ENCODE data around the gene TMCC1. TPM values are rescaled to one million over a fixed set of nuclear protein-coding genes. Genes with fewer than 3 reads are reported as not detected.

TMCC1 gene
- total and polyA plus RNA-seq, 4 experiments from 2014 or later = 5.1 to 39.3 (median 21.3) TPM

DNA sequence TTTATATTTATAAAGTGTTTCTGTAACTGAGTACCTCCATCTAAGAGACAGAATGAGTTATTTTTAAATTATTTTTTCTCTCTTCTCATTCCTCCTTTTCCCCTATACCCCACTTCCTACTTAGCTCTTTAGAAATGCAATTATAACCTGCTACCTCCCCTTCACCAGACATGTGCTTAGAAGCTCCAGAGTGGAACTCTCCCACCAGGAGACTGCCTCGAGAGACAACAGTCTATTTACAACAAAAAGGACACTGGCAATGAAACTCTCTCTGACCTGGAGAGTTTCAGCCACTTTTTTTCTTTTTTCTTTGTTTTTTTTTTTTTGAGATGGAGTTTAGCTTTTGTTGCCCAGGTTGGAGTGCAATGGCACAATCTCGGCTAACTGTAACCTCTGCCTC, 177.7 kb downstream of the TMCC1 start:
- Mint-ChIP-seq H3K4me3 (no peak overlapping the region), H3K9me3 (no peaks in the 10 kb centered on the region), H3K36me3 (peaks cover 0 to under 1% of the 10 kb centered on the region in 2 donors), H3K27me3 (no peaks in the 10 kb centered on the region), H3K4me1 (peaks cover 1 to 6% (median 4%) of the 10 kb centered on the region in 4 donors), H3K27ac (peak overlapping the region in 1 of 7 donors; percentile 52)
- CTCF ChIA-PET (ENCODE audit: partially characterized antibody) = no interaction called here
- H3K27ac ChIP-seq (ENCODE audit: low read depth, low read length) = no peak overlapping the region
- no peaks in the 10 kb centered on the region for H3K36me3 ChIP-seq (ENCODE audit: insufficient read depth, low read length)
- no peaks in the 10 kb centered on the region for H3K4me1 ChIP-seq (ENCODE audit: insufficient read depth, low read length)
- intact Hi-C loops (cut with micrococcal nuclease) = no loop called here
- DNase-seq = no peak
- no peaks in the 10 kb centered on the region for H3K9me3 ChIP-seq (ENCODE audit: control insufficient read depth in 1 of 2, low read length in 2 of 2)
- POLR2A ChIA-PET (ENCODE audit: partially characterized antibody) = no interaction called here
- H3K4me3 ChIP-seq (ENCODE audit: low read length in 2 of 2) = no peak overlapping the region
- H3K27me3 ChIP-seq (ENCODE audit: insufficient read depth, low read length) = no peaks in the 10 kb centered on the region

DNA sequence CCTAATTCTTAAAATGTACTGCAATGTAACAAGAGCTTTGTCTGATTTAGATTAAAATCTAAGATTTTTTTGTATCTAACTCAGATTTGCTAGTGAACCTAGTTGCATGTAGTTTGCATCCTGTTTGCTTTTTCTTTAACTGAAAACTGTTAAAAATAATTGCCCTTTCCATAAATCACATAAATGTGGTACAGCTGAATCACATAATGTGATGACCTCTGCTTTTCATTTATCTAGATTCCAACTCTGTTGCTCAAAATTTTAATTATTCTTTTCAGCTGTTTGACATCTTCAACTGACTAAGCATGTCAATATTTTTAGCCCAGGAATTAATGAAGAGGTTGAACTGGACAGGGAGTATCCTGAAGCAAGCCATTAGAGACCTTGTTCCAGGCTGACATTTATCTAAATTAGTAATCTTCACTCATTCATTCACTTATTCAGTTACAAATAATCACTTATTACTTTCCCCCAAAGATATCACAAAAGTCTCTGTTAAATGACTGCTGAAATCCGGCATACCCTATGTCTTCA, 185.1 kb downstream of the TMCC1 start:
- Mint-ChIP-seq H3K4me3 (no peak overlapping the region), H3K36me3 (peaks cover 4 to 12% of the 10 kb centered on the region in 2 donors), H3K27me3 (no peaks in the 10 kb centered on the region), H3K9me3 (no peaks in the 10 kb centered on the region), H3K27ac (no peak overlapping the region), H3K4me1 (no peaks in the 10 kb centered on the region)
- no peaks in the 10 kb centered on the region for H3K27me3 ChIP-seq (ENCODE audit: insufficient read depth, low read length)
- intact Hi-C loops (cut with micrococcal nuclease) = no loop called here
- DNase-seq = no peak
- H3K4me3 ChIP-seq (ENCODE audit: low read length in 2 of 2) = no peak overlapping the region
- H3K36me3 ChIP-seq (ENCODE audit: insufficient read depth, low read length) = no peaks in the 10 kb centered on the region
- no peaks in the 10 kb centered on the region for H3K4me1 ChIP-seq (ENCODE audit: insufficient read depth, low read length)
- ChIA-PET POLR2A (ENCODE audit: partially characterized antibody) (no interaction called here), CTCF (ENCODE audit: partially characterized antibody) (no interaction called here)
- no peaks in the 10 kb centered on the region for H3K9me3 ChIP-seq (ENCODE audit: control insufficient read depth in 1 of 2, low read length in 2 of 2)
- H3K27ac ChIP-seq (ENCODE audit: low read depth, low read length) = no peak overlapping the region

DNA sequence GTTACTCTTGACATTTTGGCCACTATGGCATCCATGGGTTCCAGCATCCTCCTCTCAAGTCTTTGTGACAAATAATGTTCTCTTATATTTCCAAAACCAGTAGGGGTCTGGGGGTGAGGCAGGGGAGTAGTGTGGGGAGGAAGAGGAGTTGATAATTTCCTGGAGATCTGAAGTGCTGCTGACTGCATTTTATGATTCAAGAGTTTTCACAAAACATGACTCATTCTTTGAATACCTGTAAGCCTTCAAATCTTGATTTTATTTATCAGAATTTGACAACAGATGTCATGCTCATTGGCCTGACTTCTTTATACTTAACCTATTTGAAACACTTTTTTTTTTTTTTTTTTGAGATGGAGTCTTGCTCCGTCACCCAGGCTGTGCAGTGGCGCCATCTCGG, 188.2 kb downstream of the TMCC1 start:
- Mint-ChIP-seq H3K27me3 (no peaks in the 10 kb centered on the region), H3K27ac (no peak overlapping the region), H3K9me3 (no peaks in the 10 kb centered on the region), H3K4me1 (no peaks in the 10 kb centered on the region), H3K36me3 (peaks cover 4 to 8% of the 10 kb centered on the region in 2 donors), H3K4me3 (no peak overlapping the region)
- no peak for DNase-seq
- Histone ChIP-seq H3K4me3 (ENCODE audit: low read length in 2 of 2) (no peak overlapping the region), H3K4me1 (ENCODE audit: insufficient read depth, low read length) (no peaks in the 10 kb centered on the region), H3K27ac (ENCODE audit: low read depth, low read length) (no peak overlapping the region), H3K9me3 (ENCODE audit: control insufficient read depth in 1 of 2, low read length in 2 of 2) (no peaks in the 10 kb centered on the region), H3K27me3 (ENCODE audit: insufficient read depth, low read length) (no peaks in the 10 kb centered on the region), H3K36me3 (ENCODE audit: insufficient read depth, low read length) (no peaks in the 10 kb centered on the region)
- ChIA-PET POLR2A (ENCODE audit: partially characterized antibody) (no interaction called here), CTCF (ENCODE audit: partially characterized antibody) (no interaction called here)
- intact Hi-C loops (cut with micrococcal nuclease) = no loop called here

DNA sequence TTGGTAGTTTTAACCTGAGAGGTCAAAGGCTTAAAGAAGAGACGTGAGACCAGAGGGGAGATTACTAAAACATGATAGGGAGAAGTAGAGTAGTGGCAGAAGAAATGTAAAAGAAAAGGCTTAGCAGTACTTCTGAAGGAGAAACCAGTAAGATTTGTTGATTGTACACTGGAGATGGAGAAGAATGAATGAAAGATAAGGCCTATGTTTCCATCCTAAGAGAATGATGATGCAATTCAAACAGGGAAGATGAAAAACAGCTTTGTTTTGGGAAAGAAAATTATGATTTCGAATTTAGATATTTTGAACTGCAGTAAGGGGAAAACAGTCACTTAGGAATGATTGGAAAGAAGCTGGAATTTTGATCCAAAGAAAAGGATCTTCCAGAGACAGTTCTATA, 189.6 kb downstream of the TMCC1 start:
- Histone ChIP-seq H3K9me3 (ENCODE audit: control insufficient read depth in 1 of 2, low read length in 2 of 2) (no peaks in the 10 kb centered on the region), H3K27me3 (ENCODE audit: insufficient read depth, low read length) (no peaks in the 10 kb centered on the region), H3K4me1 (ENCODE audit: insufficient read depth, low read length) (no peaks in the 10 kb centered on the region), H3K27ac (ENCODE audit: low read depth, low read length) (no peak overlapping the region), H3K36me3 (ENCODE audit: insufficient read depth, low read length) (no peaks in the 10 kb centered on the region), H3K4me3 (ENCODE audit: low read length in 2 of 2) (no peak overlapping the region)
- Mint-ChIP-seq H3K27me3 (no peaks in the 10 kb centered on the region), H3K9me3 (no peaks in the 10 kb centered on the region), H3K4me1 (no peaks in the 10 kb centered on the region), H3K36me3 (peaks cover 1 to 8% of the 10 kb centered on the region in 2 donors), H3K4me3 (no peak overlapping the region), H3K27ac (no peak overlapping the region)
- no peak for DNase-seq
- CTCF ChIA-PET (ENCODE audit: partially characterized antibody) = interaction anchor here (1.0 kb wide), 1 partner anchor 12 kb away, joined by 3 read pairs; no protein-coding TSS in a partner anchor
- intact Hi-C loops (cut with micrococcal nuclease) = no loop called here
- POLR2A ChIA-PET (ENCODE audit: partially characterized antibody) = interaction anchor here (1.0 kb wide), 1 partner anchor 39 kb away, joined by 4 read pairs; no protein-coding TSS in a partner anchor

DNA sequence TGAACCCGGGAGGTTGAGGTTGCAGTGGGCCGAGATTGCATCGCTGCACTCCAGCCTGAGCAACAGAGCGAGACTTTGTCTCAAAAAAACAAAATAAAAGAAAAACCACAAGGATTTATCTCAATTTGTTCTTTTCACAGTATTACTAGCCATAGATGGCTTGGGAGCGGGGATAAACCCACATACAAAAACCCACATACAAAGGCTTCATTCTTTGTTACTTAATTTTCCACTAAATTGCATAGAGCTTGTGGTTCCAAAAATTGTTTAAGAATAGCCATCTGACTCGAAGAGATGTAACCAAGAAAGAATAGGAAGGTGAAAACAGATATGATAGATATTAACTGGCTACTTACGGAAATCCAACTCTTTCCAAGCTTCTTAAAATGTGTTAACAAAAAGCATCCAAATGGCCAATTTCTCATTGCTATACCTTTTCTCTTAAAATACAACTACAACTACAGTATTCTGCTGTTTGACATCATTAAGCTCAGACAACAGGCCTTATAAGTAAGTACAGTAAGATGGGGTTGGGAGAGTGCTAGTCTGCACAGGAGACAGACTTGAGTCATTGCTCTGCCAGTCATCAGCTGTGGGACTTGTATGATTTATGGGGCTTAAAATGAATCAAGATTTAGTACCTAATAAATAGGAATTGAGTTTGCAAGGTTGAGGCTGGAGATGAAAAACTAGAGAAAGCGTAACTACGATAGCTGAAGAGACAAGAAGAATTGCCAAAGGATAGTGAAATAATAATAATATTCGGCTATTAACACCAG, 190.4 kb downstream of the TMCC1 start:
- no peaks in the 10 kb centered on the region for H3K9me3 Mint-ChIP-seq
- CTCF ChIA-PET (ENCODE audit: partially characterized antibody) = interaction anchor here (1.0 kb wide), 1 partner anchor 11 kb away, joined by 3 read pairs; no protein-coding TSS in a partner anchor
- no peak overlapping the region for H3K27ac Mint-ChIP-seq
- no peak for DNase-seq
- Histone ChIP-seq H3K9me3 (ENCODE audit: control insufficient read depth in 1 of 2, low read length in 2 of 2) (no peaks in the 10 kb centered on the region), H3K4me3 (ENCODE audit: low read length in 2 of 2) (no peak overlapping the region), H3K36me3 (ENCODE audit: insufficient read depth, low read length) (no peaks in the 10 kb centered on the region), H3K4me1 (ENCODE audit: insufficient read depth, low read length) (no peaks in the 10 kb centered on the region), H3K27ac (ENCODE audit: low read depth, low read length) (no peak overlapping the region), H3K27me3 (ENCODE audit: insufficient read depth, low read length) (no peaks in the 10 kb centered on the region)
- H3K4me1 Mint-ChIP-seq = no peaks in the 10 kb centered on the region
- POLR2A ChIA-PET (ENCODE audit: partially characterized antibody) = no interaction called here
- intact Hi-C loops (cut with micrococcal nuclease) = no loop called here
- no peak overlapping the region for H3K4me3 Mint-ChIP-seq
- no peaks in the 10 kb centered on the region for H3K27me3 Mint-ChIP-seq
- H3K36me3 Mint-ChIP-seq = peaks cover 1 to 9% of the 10 kb centered on the region in 2 donors

DNA sequence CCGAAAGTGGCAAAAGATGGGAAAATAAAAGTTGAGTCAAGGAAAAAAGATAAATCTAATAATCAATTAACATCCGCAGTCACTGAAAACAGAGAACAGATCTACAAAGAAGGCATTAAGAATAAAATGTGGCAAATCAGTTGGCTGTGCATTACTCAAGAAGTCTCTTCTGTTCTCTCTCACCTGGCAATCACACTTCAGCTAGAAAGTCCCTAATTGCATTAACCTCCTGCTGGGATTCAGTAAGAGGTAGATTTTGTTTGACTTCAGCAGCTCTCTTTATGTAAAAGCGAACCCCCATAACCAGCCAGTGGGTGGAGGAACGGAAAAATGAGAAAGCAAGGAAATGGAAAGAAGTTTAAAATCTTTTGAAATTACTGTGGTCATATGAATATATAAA, 192.3 kb downstream of the TMCC1 start:
- Histone ChIP-seq H3K4me1 (ENCODE audit: insufficient read depth, low read length) (no peaks in the 10 kb centered on the region), H3K9me3 (ENCODE audit: control insufficient read depth in 1 of 2, low read length in 2 of 2) (no peaks in the 10 kb centered on the region), H3K27me3 (ENCODE audit: insufficient read depth, low read length) (no peaks in the 10 kb centered on the region), H3K4me3 (ENCODE audit: low read length in 2 of 2) (no peak overlapping the region), H3K36me3 (ENCODE audit: insufficient read depth, low read length) (no peaks in the 10 kb centered on the region), H3K27ac (ENCODE audit: low read depth, low read length) (no peak overlapping the region)
- H3K27me3 Mint-ChIP-seq = no peaks in the 10 kb centered on the region
- ChIA-PET CTCF (ENCODE audit: partially characterized antibody) (no interaction called here), POLR2A (ENCODE audit: partially characterized antibody) (no interaction called here)
- intact Hi-C loops (cut with micrococcal nuclease) = no loop called here
- H3K9me3 Mint-ChIP-seq = peaks cover 0 to 3% (median 0%) of the 10 kb centered on the region in 8 donors
- H3K4me1 Mint-ChIP-seq = no peaks in the 10 kb centered on the region
- H3K27ac Mint-ChIP-seq = no peak overlapping the region
- no peak for DNase-seq
- H3K36me3 Mint-ChIP-seq = peaks cover 4 to 21% of the 10 kb centered on the region in 2 donors
- H3K4me3 Mint-ChIP-seq = no peak overlapping the region

DNA sequence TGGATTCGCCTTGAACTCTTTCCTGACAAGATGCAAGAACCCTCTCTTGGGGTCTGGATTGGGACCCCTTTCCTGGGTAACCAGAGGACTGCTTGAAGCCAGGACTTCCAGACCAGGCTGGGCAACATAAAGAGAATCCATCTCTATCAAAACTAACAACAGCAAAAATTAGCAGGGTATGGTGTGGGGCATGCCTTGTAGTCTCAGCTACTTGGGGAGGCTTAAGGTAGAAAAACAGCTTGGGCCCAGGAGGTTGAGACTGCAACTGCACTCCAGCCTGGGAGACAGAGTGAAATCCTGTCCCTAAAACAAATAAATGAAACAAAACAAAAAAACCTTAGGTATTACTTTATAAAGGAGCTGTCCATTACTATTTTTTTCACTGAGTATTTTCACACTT, 193.9 kb downstream of the TMCC1 start:
- Mint-ChIP-seq H3K4me3 (peak overlapping the region in 1 of 8 donors; percentile 21), H3K4me1 (peaks cover 0 to 2% (median 0%) of the 10 kb centered on the region in 4 donors), H3K27me3 (no peaks in the 10 kb centered on the region), H3K9me3 (peaks cover 0 to 3% (median 0%) of the 10 kb centered on the region in 8 donors), H3K36me3 (peaks cover 4 to 19% of the 10 kb centered on the region in 2 donors), H3K27ac (no peak overlapping the region)
- no peak for DNase-seq
- Histone ChIP-seq H3K4me3 (ENCODE audit: low read length in 2 of 2) (no peak overlapping the region), H3K27ac (ENCODE audit: low read depth, low read length) (no peak overlapping the region), H3K36me3 (ENCODE audit: insufficient read depth, low read length) (no peaks in the 10 kb centered on the region), H3K27me3 (ENCODE audit: insufficient read depth, low read length) (no peaks in the 10 kb centered on the region), H3K9me3 (ENCODE audit: control insufficient read depth in 1 of 2, low read length in 2 of 2) (no peaks in the 10 kb centered on the region), H3K4me1 (ENCODE audit: insufficient read depth, low read length) (no peaks in the 10 kb centered on the region)
- intact Hi-C loops (cut with micrococcal nuclease) = no loop called here
- ChIA-PET POLR2A (ENCODE audit: partially characterized antibody) (no interaction called here), CTCF (ENCODE audit: partially characterized antibody) (interaction anchor here (1.0 kb wide), 1 partner anchor 21 kb away, joined by 3 read pairs; no protein-coding TSS in a partner anchor)
